ENCODE measurements around the gene GPC1.

Gene GPC1

GRCh38 chr2:240460253-240460711, 24.8 kb downstream of the GPC1 start:
- Mint-ChIP-seq H3K9me3 (no peaks in the 10 kb centered on the region), H3K27me3 (ENCODE audit: low read depth, poor library complexity) (no peaks in the 10 kb centered on the region), H3K4me1 (peaks cover 21% of the 10 kb centered on the region), H3K27ac (no peak overlapping the region), H3K36me3 (ENCODE audit: low read depth) (peaks cover 4% of the 10 kb centered on the region), H3K4me3 (no peak overlapping the region)
- no peak for TF ChIP-seq CTCF (IDR thresholded peaks at IDR 0.05)
- DNase-seq: no peak

- H3K27ac Mint-ChIP-seq: no peak overlapping the region
- no peaks in the 10 kb centered on the region for H3K9me3 Mint-ChIP-seq
- no peaks in the 10 kb centered on the region for H3K27me3 Mint-ChIP-seq (ENCODE audit: low read depth, poor library complexity)
- peak; percentile 7 for DNase-seq
- no peak for TF ChIP-seq CTCF (IDR thresholded peaks at IDR 0.05)
- no peak overlapping the region for H3K4me3 Mint-ChIP-seq
- peaks cover 21% of the 10 kb centered on the region for H3K4me1 Mint-ChIP-seq
- peaks cover 4% of the 10 kb centered on the region for H3K36me3 Mint-ChIP-seq (ENCODE audit: low read depth)
Measured at GRCh38 chr2:240460781-240461431, 25.4 kb downstream of the GPC1 start.

- Mint-ChIP-seq H3K36me3 (ENCODE audit: low read depth) (peaks cover 4% of the 10 kb centered on the region), H3K4me3 (no peak overlapping the region), H3K27me3 (ENCODE audit: low read depth, poor library complexity) (no peaks in the 10 kb centered on the region), H3K27ac (no peak overlapping the region), H3K9me3 (no peaks in the 10 kb centered on the region), H3K4me1 (peaks cover 21% of the 10 kb centered on the region)
- TF ChIP-seq CTCF (IDR thresholded peaks at IDR 0.05): no peak
- peak; percentile 1 for DNase-seq
Measured at GRCh38 chr2:240461471-240462072, 26.1 kb downstream of the GPC1 start.

- Mint-ChIP-seq H3K27me3 (ENCODE audit: low read depth, poor library complexity) (no peaks in the 10 kb centered on the region), H3K36me3 (ENCODE audit: low read depth) (peaks cover 4% of the 10 kb centered on the region), H3K4me3 (no peak overlapping the region), H3K4me1 (peaks cover 14% of the 10 kb centered on the region), H3K27ac (no peak overlapping the region), H3K9me3 (no peaks in the 10 kb centered on the region)
- peak; percentile 0 for DNase-seq
- TF ChIP-seq CTCF (IDR thresholded peaks at IDR 0.05): no peak
Measured at GRCh38 chr2:240462073-240462706, 26.7 kb downstream of the GPC1 start.

GRCh38 chr2:240462707-240463273, 27.3 kb downstream of the GPC1 start:
- no peaks in the 10 kb centered on the region for H3K27me3 Mint-ChIP-seq (ENCODE audit: low read depth, poor library complexity)
- peaks cover 4% of the 10 kb centered on the region for H3K36me3 Mint-ChIP-seq (ENCODE audit: low read depth)
- no peaks in the 10 kb centered on the region for H3K9me3 Mint-ChIP-seq
- H3K4me3 Mint-ChIP-seq: no peak overlapping the region
- no peak overlapping the region for H3K27ac Mint-ChIP-seq
- TF ChIP-seq CTCF (IDR thresholded peaks at IDR 0.05): no peak
- peaks cover 8% of the 10 kb centered on the region for H3K4me1 Mint-ChIP-seq
- DNase-seq: no peak
